ENCODE measurements around the gene MKRN2OS. TPM values are rescaled to one million over a fixed set of nuclear protein-coding genes. Genes with fewer than 3 reads are reported as not detected.
A peak's percentile ranks its signal among the peaks of the same experiment; 100 is the strongest.

Gene MKRN2OS
- total and polyA plus RNA-seq, 10 donors: not detected

GRCh38 chr3:12556690-12557472 is 11.6 kb upstream of the MKRN2OS start, which contains the start of gene MKRN2:
MKRN2 (plus strand) TSS chr3:12557087; CDS start chr3:12557151, 64 bp downstream.
- DNase-seq: peak; percentile 98
- H3K9me3 ChIP-seq: no peaks in the 10 kb centered on the region
- WGBS, 5 donors: 0 to 1% (median 0%) methylated on average over 30 to 77 of the region's 77 CpGs
- H3K27ac ChIP-seq: peak within 1 kb of the TSS; percentile 96 to 99 (median 97)
- H3K27me3 ChIP-seq (replicated peaks in 1 of 7): peaks cover 0 to 43% (median 4%) of the 10 kb centered on the region in 7 donors
- peak within 1 kb of the TSS; percentile 65 to 93 (median 83) for H3K4me3 ChIP-seq
- no peaks in the 10 kb centered on the region for H3K36me3 ChIP-seq
- intact Hi-C loops (cut with DNase I; ENCODE audit: low total_unique reads): loop anchor here (10.0 kb wide), 2 partner anchors 72 to 108 kb away; partner anchors contain the start of genes RAF1 and TSEN2
- H3K4me1 ChIP-seq: peaks cover 16 to 74% (median 57%) of the 10 kb centered on the region in 6 donors
- peak; percentile 99 for TF ChIP-seq POLR2AphosphoS5 (IDR thresholded peaks at IDR 0.05)
- TF ChIP-seq POLR2A (IDR thresholded peaks at IDR 0.05): peak; percentile 80 to 96 (median 94)
- TF ChIP-seq CTCF (IDR thresholded peaks at IDR 0.05 in 8 of 11, conservative IDR thresholded peaks at IDR 0.05 in 3 of 11): no peak

GRCh38 chr3:12556314-12556689 is 11.0 kb upstream of the MKRN2OS start:
- H3K4me3 ChIP-seq: peak overlapping the region; percentile 65 to 93 (median 83)
- no peak for DNase-seq
- WGBS, 5 donors: 1 to 3% (median 2%) methylated on average over 8 of the region's 8 CpGs
- peaks cover 16 to 69% (median 55%) of the 10 kb centered on the region in 6 donors for H3K4me1 ChIP-seq
- intact Hi-C loops (cut with DNase I; ENCODE audit: low total_unique reads): loop anchor here (10.0 kb wide), 2 partner anchors 72 to 108 kb away; partner anchors contain the start of genes RAF1 and TSEN2
- H3K36me3 ChIP-seq: no peaks in the 10 kb centered on the region
- H3K9me3 ChIP-seq: no peaks in the 10 kb centered on the region
- H3K27ac ChIP-seq: peak overlapping the region; percentile 96 to 99 (median 97)
- H3K27me3 ChIP-seq (replicated peaks in 1 of 7): peaks cover 0 to 49% (median 4%) of the 10 kb centered on the region in 7 donors
- TF ChIP-seq POLR2A (IDR thresholded peaks at IDR 0.05) (no peak), CTCF (IDR thresholded peaks at IDR 0.05 in 8 of 11, conservative IDR thresholded peaks at IDR 0.05 in 3 of 11) (no peak), POLR2AphosphoS5 (IDR thresholded peaks at IDR 0.05) (no peak)

GRCh38 chr3:12553921-12554391 is 8.7 kb upstream of the MKRN2OS start:
- peak; percentile 80 for DNase-seq
- Histone ChIP-seq H3K4me3 (peak overlapping the region; percentile 30 to 68 (median 38)), H3K27me3 (replicated peaks in 1 of 7) (peaks cover 0 to 60% (median 4%) of the 10 kb centered on the region in 7 donors), H3K4me1 (peaks cover 16 to 45% (median 33%) of the 10 kb centered on the region in 6 donors), H3K36me3 (no peaks in the 10 kb centered on the region), H3K27ac (peak overlapping the region in 5 of 8 donors; percentile 38 to 62 (median 59)), H3K9me3 (no peaks in the 10 kb centered on the region)
- WGBS, 5 donors: 1 to 12% (median 5%) methylated on average over 26 of the region's 26 CpGs
- intact Hi-C loops (cut with DNase I; ENCODE audit: low total_unique reads): loop anchor here (10.0 kb wide), 2 partner anchors 69 to 111 kb away; partner anchors contain the start of genes RAF1 and TSEN2
- TF ChIP-seq POLR2AphosphoS5 (IDR thresholded peaks at IDR 0.05) (peak in 2 of 3 donors; percentile 37 to 50), POLR2A (IDR thresholded peaks at IDR 0.05) (no peak), CTCF (IDR thresholded peaks at IDR 0.05 in 8 of 11, conservative IDR thresholded peaks at IDR 0.05 in 3 of 11) (no peak)
